Suppressor macrophage treated with lipopolysaccharide for 1 hour (primary cell): ENCODE measurements around the gene TEX13B.

Source experiments
- DNase-seq, 3 donors: peaks; one replicate each; pipeline ENCODE4 v3.0.0-alpha.2; 2020 to 2022

The TEX13B gene

GRCh38 chrX:107935664-107936433, 46.3 kb downstream of the TEX13B start:
- DNase-seq = no peak

- no peak for DNase-seq
These were observed 47.0 kb downstream of the TEX13B start for GRCh38 chrX:107935200-107935599.

- DNase-seq = no peak
These were observed 47.9 kb downstream of the TEX13B start for GRCh38 chrX:107934262-107934661.
